H9 (cell line): Measurements from ENCODE around the gene PTPRJ. TPM values are rescaled to one million over a fixed set of nuclear protein-coding genes. Genes with fewer than 3 reads are reported as not detected.

Experiments used
- DNase-seq: peaks from one replicate; pipeline ENCODE4 v3.0.0-alpha.2; 2017
- H2AFZ ChIP-seq: one replicate; pipeline ENCODE4 v1.6.1; 2013; ENCODE audit warnings: mild to moderate bottlenecking, low read length, control low read depth, moderate library complexity
- H2AK5ac ChIP-seq: 2 replicates; pipeline ENCODE4 v1.6.1; 2013; ENCODE audit warnings: low read length, control low read depth, mixed read lengths; ENCODE audit not compliant: insufficient read length
- H2BK120ac ChIP-seq: one replicate; pipeline ENCODE4 v1.6.1; 2013; ENCODE audit warnings: low read depth, mild to moderate bottlenecking, low read length, control low read depth, inconsistent platforms; ENCODE audit not compliant: poor library complexity, severe bottlenecking
- H2BK12ac ChIP-seq: 2 replicates; pipeline ENCODE4 v1.6.1; 2013; ENCODE audit warnings: low read length, control low read depth, mixed read lengths, low read depth; ENCODE audit not compliant: insufficient read length
- H2BK15ac ChIP-seq: 2 replicates; pipeline ENCODE4 v1.6.1; 2013; ENCODE audit warnings: low read depth, low read length, control low read depth
- H2BK20ac ChIP-seq: one replicate; pipeline ENCODE4 v1.6.1; 2013; ENCODE audit warnings: low read depth, mild to moderate bottlenecking, low read length, control low read depth, inconsistent platforms; ENCODE audit not compliant: poor library complexity, severe bottlenecking
- H2BK5ac ChIP-seq: 2 replicates; pipeline ENCODE4 v1.6.1; 2013; ENCODE audit warnings: low read length, control low read depth, mixed read lengths; ENCODE audit not compliant: insufficient read length
- H3K14ac ChIP-seq: 2 replicates; pipeline ENCODE4 v1.6.1; 2013; ENCODE audit warnings: low read length, control low read depth; ENCODE audit not compliant: insufficient read depth
- H3K18ac ChIP-seq: 2 replicates; pipeline ENCODE4 v1.6.1; 2013; ENCODE audit warnings: low read depth, mild to moderate bottlenecking, mixed read lengths, low read length, control low read depth; ENCODE audit not compliant: insufficient read length
- H3K23ac ChIP-seq: 2 replicates; pipeline ENCODE4 v1.6.1; 2013; ENCODE audit warnings: low read length, control low read depth, mixed read lengths, low read depth; ENCODE audit not compliant: insufficient read length
- H3K23me2 ChIP-seq: 2 replicates; pipeline ENCODE4 v1.6.1; 2013; ENCODE audit warnings: low read depth, mild to moderate bottlenecking, mixed read lengths, low read length, control low read depth; ENCODE audit not compliant: insufficient read length, poor library complexity, severe bottlenecking
- H3K27ac ChIP-seq: 2 replicates; pipeline ENCODE4 v1.5.1; 2013; ENCODE audit warnings: low read length, control low read depth, mixed read lengths, low read depth; ENCODE audit not compliant: insufficient read length
- H3K27me3 ChIP-seq: 2 replicates; pipeline ENCODE4 v1.6.1; 2013; ENCODE audit warnings: low read length, control low read depth, inconsistent platforms; ENCODE audit not compliant: insufficient read depth
- H3K4ac ChIP-seq: 2 replicates; pipeline ENCODE4 v1.6.1; 2013; ENCODE audit warnings: low read depth, mild to moderate bottlenecking, control low read depth, inconsistent platforms, low read length, moderate library complexity
- H3K4me1 ChIP-seq: 2 replicates; pipeline ENCODE4 v1.6.1; 2013; ENCODE audit warnings: low read length, control low read depth, inconsistent platforms; ENCODE audit not compliant: insufficient read depth
- H3K4me2 ChIP-seq: 2 replicates; pipeline ENCODE4 v1.6.1; 2013; ENCODE audit warnings: low read length, control low read depth, mixed read lengths; ENCODE audit not compliant: insufficient read length, insufficient read depth
- H3K56ac ChIP-seq: 2 replicates; pipeline ENCODE4 v1.6.1; 2013; ENCODE audit warnings: low read depth, mild to moderate bottlenecking, mixed read lengths, low read length, control low read depth; ENCODE audit not compliant: insufficient read length
- H3K79me1 ChIP-seq: 2 replicates; pipeline ENCODE4 v1.6.1; 2013; ENCODE audit warnings: low read depth, mild to moderate bottlenecking, moderate library complexity, low read length, control low read depth, inconsistent platforms; ENCODE audit not compliant: insufficient read depth, poor library complexity, severe bottlenecking
- H3K79me2 ChIP-seq: 2 replicates; pipeline ENCODE4 v1.6.1; 2013; ENCODE audit warnings: low read length, control low read depth, inconsistent platforms; ENCODE audit not compliant: insufficient read depth
- H3K9ac ChIP-seq: 2 replicates; pipeline ENCODE4 v1.6.1; 2013; ENCODE audit warnings: low read length, control low read depth, mixed read lengths; ENCODE audit not compliant: insufficient read length; ENCODE audit errors: extremely low read depth
- H3K9me3 ChIP-seq: one replicate; pipeline ENCODE4 v1.6.1; 2013; ENCODE audit warnings: low read depth, low read length, inconsistent platforms; ENCODE audit not compliant: control insufficient read depth
- H3T11ph ChIP-seq: one replicate; pipeline ENCODE4 v1.6.1; 2013; ENCODE audit warnings: mild to moderate bottlenecking, low read length, control low read depth, inconsistent platforms
- H4K20me1 ChIP-seq: one replicate; pipeline ENCODE4 v1.6.1; 2013; ENCODE audit not compliant: control insufficient read depth, insufficient read length, insufficient read depth
- H4K5ac ChIP-seq: 2 replicates; pipeline ENCODE4 v1.6.1; 2013; ENCODE audit warnings: low read depth, mild to moderate bottlenecking, mixed read lengths, low read length, control low read depth; ENCODE audit not compliant: insufficient read length
- H4K8ac ChIP-seq: replicated peaks from 2 replicates; pipeline ENCODE4 v1.6.1; 2013; ENCODE audit warnings: low read length, control low read depth, mixed read lengths, low read depth; ENCODE audit not compliant: insufficient read length
- H4K91ac ChIP-seq: 2 replicates; pipeline ENCODE4 v1.6.1; 2013; ENCODE audit warnings: low read depth, mild to moderate bottlenecking, moderate library complexity, mixed read lengths, low read length, control low read depth; ENCODE audit not compliant: insufficient read length
- H3K27ac Mint-ChIP-seq, 3 experiments: 2 replicates in 2 of 3; 3 replicates in 1 of 3; pipeline ENCODE4 v1.8.0; 2020 to 2021; ENCODE audit warnings: mixed read lengths in 3 of 3, mild to moderate bottlenecking in 1 of 3, moderate library complexity in 1 of 3
- H3K27me3 Mint-ChIP-seq: 2 replicates; pipeline ENCODE4 v1.8.0; 2021; ENCODE audit warnings: low read depth, mild to moderate bottlenecking, moderate library complexity, mixed read lengths
- H3K36me3 Mint-ChIP-seq, 3 experiments: 2 replicates in 2 of 3; 3 replicates in 1 of 3; pipeline ENCODE4 v1.8.0; 2020 to 2021; ENCODE audit warnings: low read depth in 3 of 3, mixed read lengths in 3 of 3; ENCODE audit not compliant: insufficient read depth in 1 of 3
- H3K4me1 Mint-ChIP-seq, 2 experiments: 2 replicates each; pipeline ENCODE4 v1.8.0; 2020; ENCODE audit warnings: mixed read lengths in 2 of 2
- H3K4me3 Mint-ChIP-seq, 2 experiments: 2 replicates in 1 of 2; 3 replicates in 1 of 2; pipeline ENCODE4 v1.8.0; 2020 to 2021; ENCODE audit warnings: mild to moderate bottlenecking in 2 of 2, mixed read lengths in 2 of 2, moderate library complexity in 1 of 2
- H3K9me3 Mint-ChIP-seq, 2 experiments: 2 replicates in 1 of 2; 3 replicates in 1 of 2; pipeline ENCODE4 v1.8.0; 2020; ENCODE audit warnings: mild to moderate bottlenecking in 2 of 2, mixed read lengths in 2 of 2, moderate library complexity in 1 of 2
- WGBS: extraction: QIAGEN DNeasy Blood & Tissue Kit; methylation state at CpG from one replicate; pipeline ENCODE4 v1.1.7; 2013; ENCODE audit warnings: missing lambda C conversion rate, low lambda C conversion rate, mixed read lengths; ENCODE audit not compliant: insufficient read length; ENCODE audit errors: extremely low coverage; 5-methylcytosine and 5-hydroxymethylcytosine counted together
- total RNA-seq: library from RNA; stranded (reverse); gene quantifications from 2 replicates; pipeline ENCODE4 v1.2.1, GENCODE V29; 2021
- TF ChIP-seq, protein P1 (sequence below): fragments of 200-600 bp; sonication (generic); conservative IDR thresholded peaks from 3 replicates; pipeline ENCODE4 v1.8.0; 2021; ENCODE audit warnings: antibody characterized with exemption, mild to moderate bottlenecking

The PTPRJ gene
- total RNA-seq, 1 experiment from 2014 or later, result 10.6 TPM

DNA sequence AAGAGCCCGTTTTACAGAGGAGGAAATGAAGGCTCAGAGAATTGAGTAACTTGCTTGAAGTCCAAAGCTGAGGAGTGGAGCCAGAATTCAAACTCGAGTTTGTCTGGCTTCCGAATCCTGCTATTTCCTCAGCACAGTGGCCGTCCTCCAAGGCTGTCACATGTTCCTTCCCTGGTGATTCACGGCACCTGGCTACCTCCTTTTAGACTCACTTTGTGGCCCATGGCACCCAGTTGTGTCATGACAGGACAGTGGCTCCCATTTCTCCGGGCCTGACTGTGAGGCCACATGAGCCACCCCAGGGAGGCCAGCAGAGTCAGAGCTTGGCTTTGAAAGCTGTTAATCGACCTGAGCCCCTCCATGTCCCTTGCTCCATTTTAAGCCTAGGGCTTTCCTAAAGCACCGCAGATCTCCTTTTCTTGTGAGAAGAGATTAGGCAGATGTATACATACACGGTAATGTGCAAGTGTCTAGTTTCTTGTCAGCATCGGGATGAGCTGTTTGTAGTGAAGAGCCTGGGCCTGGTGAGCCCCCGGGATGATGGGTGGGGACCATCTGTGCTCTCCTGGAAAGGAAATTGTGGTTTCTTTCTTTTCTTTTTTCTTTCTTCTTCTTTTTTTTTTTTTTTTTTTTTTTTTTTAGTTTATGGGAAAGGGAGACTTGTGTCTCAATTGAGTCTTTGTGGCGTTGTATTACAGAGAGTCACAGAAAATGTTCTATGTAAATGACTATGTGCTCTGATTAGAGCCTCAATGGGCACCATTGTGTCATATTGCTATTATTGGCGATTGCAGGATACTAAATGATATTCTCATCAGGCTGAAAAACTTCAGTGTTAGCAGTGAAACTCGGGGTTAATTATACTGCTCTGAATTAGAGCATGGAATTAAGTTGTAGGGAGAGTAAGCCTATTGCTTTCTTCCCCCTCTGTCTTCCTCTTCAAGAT lies 54.8 kb downstream of the PTPRJ start:
- H3K18ac ChIP-seq, result no peak overlapping the region
- Mint-ChIP-seq H3K36me3 (peaks cover 0 to 4% (median 0%) of the 10 kb centered on the region in 3 experiments; a peak in 1 of 7 replicates), H3K9me3 (no peaks in the 10 kb centered on the region; a peak in 1 of 5 replicates), H3K27ac (peak overlapping the region in 1 of 3 experiments; percentile 29; a peak in 1 of 7 replicates), H3K4me3 (no peak overlapping the region), H3K27me3 (no peaks in the 10 kb centered on the region), H3K4me1 (peaks cover 27 to 34% of the 10 kb centered on the region in 2 experiments)
- no peaks in the 10 kb centered on the region for H3K9me3 ChIP-seq
- H3K79me1 ChIP-seq, result no peaks in the 10 kb centered on the region
- H2AK5ac ChIP-seq, result no peak overlapping the region
- no peak overlapping the region for H3K9ac ChIP-seq
- no peak overlapping the region for H4K5ac ChIP-seq
- WGBS, result no CpG with 5 or more reads among the region's 14 CpGs
- no peak overlapping the region for H2BK120ac ChIP-seq
- no peaks in the 10 kb centered on the region for H3K27me3 ChIP-seq
- no peak overlapping the region for H3K56ac ChIP-seq
- no peak overlapping the region for H3K4ac ChIP-seq
- no peak for DNase-seq
- H3K79me2 ChIP-seq, result 0 out of 2 replicates have a peak, but pooled peaks cover 2% of the 10 kb centered on the region
- H3K4me2 ChIP-seq, result no peak overlapping the region
- no peaks in the 10 kb centered on the region for H4K20me1 ChIP-seq
- H2BK20ac ChIP-seq, result no peak overlapping the region
- no peak overlapping the region for H2BK12ac ChIP-seq
- no peak overlapping the region for H3T11ph ChIP-seq
- H2BK15ac ChIP-seq, result no peak overlapping the region
- no peak overlapping the region for H2AFZ ChIP-seq
- TF ChIP-seq, protein P1, sequence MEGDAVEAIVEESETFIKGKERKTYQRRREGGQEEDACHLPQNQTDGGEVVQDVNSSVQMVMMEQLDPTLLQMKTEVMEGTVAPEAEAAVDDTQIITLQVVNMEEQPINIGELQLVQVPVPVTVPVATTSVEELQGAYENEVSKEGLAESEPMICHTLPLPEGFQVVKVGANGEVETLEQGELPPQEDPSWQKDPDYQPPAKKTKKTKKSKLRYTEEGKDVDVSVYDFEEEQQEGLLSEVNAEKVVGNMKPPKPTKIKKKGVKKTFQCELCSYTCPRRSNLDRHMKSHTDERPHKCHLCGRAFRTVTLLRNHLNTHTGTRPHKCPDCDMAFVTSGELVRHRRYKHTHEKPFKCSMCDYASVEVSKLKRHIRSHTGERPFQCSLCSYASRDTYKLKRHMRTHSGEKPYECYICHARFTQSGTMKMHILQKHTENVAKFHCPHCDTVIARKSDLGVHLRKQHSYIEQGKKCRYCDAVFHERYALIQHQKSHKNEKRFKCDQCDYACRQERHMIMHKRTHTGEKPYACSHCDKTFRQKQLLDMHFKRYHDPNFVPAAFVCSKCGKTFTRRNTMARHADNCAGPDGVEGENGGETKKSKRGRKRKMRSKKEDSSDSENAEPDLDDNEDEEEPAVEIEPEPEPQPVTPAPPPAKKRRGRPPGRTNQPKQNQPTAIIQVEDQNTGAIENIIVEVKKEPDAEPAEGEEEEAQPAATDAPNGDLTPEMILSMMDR, result no peak
- no peak overlapping the region for H2BK5ac ChIP-seq
- peaks cover 10% of the 10 kb centered on the region; the same call in 1 of the 2 replicates for H3K4me1 ChIP-seq
- no peak overlapping the region for H3K23ac ChIP-seq
- H4K91ac ChIP-seq, result no peak overlapping the region
- H4K8ac ChIP-seq, result no peak overlapping the region
- no peak overlapping the region for H3K27ac ChIP-seq
- H3K23me2 ChIP-seq, result no peaks in the 10 kb centered on the region
- no peak overlapping the region; the same call in 1 of the 2 replicates for H3K14ac ChIP-seq
